ENCODE measurements around the gene ARSG. TPM values are rescaled to one million over a fixed set of nuclear protein-coding genes. Genes with fewer than 3 reads are reported as not detected.

ARSG gene
- total and polyA plus RNA-seq, 9 of the 15 experiments (the other 6 are each of a cell fraction or from before 2014, with no cell fraction given) = 1.0 to 5.6 (median 1.8) TPM

DNA sequence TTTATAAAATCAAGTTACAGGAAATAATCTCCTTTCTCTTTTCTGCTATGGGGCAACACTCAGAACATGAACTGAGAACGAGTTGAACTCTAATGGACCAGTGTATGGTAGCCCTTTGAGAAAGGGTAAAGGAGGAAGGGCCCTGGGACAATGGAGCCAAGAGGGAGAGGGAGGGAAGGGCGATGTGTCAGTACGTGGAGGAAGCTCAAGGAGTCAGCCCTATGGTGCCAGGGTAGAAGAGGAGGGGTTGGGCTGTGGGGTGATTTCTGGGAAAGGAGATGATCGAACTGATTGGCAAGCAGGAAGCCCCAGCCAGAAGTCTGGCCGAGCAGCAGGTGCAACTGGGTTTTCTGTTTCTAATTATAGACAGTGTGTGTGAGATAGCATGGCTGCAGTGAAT, 170.3 kb downstream of the ARSG start (continued):
- TF ChIP-seq PHB (CRISPR knock-in tag; IDR thresholded peaks at IDR 0.05) = no peak
- no peak for TF ChIP-seq ZC3H11A (IDR thresholded peaks at IDR 0.05; ENCODE audit: low read depth, low read length)
- no peak for TF ChIP-seq NCOA4 (IDR thresholded peaks at IDR 0.05; ENCODE audit: partially characterized antibody)
- no peak for TF ChIP-seq RBM15 (IDR thresholded peaks at IDR 0.05; ENCODE audit: insufficient read depth, low read length)
- TF ChIP-seq ZNF445 (CRISPR knock-in tag; IDR thresholded peaks at IDR 0.05; ENCODE audit: low read depth) = no peak
- no peak for TF ChIP-seq SMAD2 (IDR thresholded peaks at IDR 0.05; ENCODE audit: low read depth, low read length)
- no peak for TF ChIP-seq ETV5 (CRISPR knock-in tag; IDR thresholded peaks at IDR 0.05; ENCODE audit: low read depth)
- no peak for TF ChIP-seq NR2C2 (CRISPR knock-in tag; IDR thresholded peaks at IDR 0.05)
- TF ChIP-seq NR2C2 (tag; IDR thresholded peaks at IDR 0.05) = 0 out of 2 replicates have a peak, but pooled peaks have one; percentile 34
- TF ChIP-seq, protein P1, sequence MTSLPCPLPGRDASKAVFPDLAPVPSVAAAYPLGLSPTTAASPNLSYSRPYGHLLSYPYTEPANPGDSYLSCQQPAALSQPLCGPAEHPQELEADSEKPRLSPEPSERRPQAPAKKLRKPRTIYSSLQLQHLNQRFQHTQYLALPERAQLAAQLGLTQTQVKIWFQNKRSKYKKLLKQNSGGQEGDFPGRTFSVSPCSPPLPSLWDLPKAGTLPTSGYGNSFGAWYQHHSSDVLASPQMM (CRISPR knock-in tag; IDR thresholded peaks at IDR 0.05) = no peak
- no peak for TF ChIP-seq RBM22 (IDR thresholded peaks at IDR 0.05; ENCODE audit: low read depth, low read length, poor library complexity, severe bottlenecking)
- TF ChIP-seq, protein P2, sequence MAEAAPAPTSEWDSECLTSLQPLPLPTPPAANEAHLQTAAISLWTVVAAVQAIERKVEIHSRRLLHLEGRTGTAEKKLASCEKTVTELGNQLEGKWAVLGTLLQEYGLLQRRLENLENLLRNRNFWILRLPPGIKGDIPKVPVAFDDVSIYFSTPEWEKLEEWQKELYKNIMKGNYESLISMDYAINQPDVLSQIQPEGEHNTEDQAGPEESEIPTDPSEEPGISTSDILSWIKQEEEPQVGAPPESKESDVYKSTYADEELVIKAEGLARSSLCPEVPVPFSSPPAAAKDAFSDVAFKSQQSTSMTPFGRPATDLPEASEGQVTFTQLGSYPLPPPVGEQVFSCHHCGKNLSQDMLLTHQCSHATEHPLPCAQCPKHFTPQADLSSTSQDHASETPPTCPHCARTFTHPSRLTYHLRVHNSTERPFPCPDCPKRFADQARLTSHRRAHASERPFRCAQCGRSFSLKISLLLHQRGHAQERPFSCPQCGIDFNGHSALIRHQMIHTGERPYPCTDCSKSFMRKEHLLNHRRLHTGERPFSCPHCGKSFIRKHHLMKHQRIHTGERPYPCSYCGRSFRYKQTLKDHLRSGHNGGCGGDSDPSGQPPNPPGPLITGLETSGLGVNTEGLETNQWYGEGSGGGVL (CRISPR knock-in tag; IDR thresholded peaks at IDR 0.05) = no peak
- no peak for TF ChIP-seq HMG20A (CRISPR knock-in tag; conservative IDR thresholded peaks at IDR 0.05)
- TF ChIP-seq, protein P3, sequence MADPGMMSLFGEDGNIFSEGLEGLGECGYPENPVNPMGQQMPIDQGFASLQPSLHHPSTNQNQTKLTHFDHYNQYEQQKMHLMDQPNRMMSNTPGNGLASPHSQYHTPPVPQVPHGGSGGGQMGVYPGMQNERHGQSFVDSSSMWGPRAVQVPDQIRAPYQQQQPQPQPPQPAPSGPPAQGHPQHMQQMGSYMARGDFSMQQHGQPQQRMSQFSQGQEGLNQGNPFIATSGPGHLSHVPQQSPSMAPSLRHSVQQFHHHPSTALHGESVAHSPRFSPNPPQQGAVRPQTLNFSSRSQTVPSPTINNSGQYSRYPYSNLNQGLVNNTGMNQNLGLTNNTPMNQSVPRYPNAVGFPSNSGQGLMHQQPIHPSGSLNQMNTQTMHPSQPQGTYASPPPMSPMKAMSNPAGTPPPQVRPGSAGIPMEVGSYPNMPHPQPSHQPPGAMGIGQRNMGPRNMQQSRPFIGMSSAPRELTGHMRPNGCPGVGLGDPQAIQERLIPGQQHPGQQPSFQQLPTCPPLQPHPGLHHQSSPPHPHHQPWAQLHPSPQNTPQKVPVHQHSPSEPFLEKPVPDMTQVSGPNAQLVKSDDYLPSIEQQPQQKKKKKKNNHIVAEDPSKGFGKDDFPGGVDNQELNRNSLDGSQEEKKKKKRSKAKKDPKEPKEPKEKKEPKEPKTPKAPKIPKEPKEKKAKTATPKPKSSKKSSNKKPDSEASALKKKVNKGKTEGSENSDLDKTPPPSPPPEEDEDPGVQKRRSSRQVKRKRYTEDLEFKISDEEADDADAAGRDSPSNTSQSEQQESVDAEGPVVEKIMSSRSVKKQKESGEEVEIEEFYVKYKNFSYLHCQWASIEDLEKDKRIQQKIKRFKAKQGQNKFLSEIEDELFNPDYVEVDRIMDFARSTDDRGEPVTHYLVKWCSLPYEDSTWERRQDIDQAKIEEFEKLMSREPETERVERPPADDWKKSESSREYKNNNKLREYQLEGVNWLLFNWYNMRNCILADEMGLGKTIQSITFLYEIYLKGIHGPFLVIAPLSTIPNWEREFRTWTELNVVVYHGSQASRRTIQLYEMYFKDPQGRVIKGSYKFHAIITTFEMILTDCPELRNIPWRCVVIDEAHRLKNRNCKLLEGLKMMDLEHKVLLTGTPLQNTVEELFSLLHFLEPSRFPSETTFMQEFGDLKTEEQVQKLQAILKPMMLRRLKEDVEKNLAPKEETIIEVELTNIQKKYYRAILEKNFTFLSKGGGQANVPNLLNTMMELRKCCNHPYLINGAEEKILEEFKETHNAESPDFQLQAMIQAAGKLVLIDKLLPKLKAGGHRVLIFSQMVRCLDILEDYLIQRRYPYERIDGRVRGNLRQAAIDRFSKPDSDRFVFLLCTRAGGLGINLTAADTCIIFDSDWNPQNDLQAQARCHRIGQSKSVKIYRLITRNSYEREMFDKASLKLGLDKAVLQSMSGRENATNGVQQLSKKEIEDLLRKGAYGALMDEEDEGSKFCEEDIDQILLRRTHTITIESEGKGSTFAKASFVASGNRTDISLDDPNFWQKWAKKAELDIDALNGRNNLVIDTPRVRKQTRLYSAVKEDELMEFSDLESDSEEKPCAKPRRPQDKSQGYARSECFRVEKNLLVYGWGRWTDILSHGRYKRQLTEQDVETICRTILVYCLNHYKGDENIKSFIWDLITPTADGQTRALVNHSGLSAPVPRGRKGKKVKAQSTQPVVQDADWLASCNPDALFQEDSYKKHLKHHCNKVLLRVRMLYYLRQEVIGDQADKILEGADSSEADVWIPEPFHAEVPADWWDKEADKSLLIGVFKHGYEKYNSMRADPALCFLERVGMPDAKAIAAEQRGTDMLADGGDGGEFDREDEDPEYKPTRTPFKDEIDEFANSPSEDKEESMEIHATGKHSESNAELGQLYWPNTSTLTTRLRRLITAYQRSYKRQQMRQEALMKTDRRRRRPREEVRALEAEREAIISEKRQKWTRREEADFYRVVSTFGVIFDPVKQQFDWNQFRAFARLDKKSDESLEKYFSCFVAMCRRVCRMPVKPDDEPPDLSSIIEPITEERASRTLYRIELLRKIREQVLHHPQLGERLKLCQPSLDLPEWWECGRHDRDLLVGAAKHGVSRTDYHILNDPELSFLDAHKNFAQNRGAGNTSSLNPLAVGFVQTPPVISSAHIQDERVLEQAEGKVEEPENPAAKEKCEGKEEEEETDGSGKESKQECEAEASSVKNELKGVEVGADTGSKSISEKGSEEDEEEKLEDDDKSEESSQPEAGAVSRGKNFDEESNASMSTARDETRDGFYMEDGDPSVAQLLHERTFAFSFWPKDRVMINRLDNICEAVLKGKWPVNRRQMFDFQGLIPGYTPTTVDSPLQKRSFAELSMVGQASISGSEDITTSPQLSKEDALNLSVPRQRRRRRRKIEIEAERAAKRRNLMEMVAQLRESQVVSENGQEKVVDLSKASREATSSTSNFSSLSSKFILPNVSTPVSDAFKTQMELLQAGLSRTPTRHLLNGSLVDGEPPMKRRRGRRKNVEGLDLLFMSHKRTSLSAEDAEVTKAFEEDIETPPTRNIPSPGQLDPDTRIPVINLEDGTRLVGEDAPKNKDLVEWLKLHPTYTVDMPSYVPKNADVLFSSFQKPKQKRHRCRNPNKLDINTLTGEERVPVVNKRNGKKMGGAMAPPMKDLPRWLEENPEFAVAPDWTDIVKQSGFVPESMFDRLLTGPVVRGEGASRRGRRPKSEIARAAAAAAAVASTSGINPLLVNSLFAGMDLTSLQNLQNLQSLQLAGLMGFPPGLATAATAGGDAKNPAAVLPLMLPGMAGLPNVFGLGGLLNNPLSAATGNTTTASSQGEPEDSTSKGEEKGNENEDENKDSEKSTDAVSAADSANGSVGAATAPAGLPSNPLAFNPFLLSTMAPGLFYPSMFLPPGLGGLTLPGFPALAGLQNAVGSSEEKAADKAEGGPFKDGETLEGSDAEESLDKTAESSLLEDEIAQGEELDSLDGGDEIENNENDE (IDR thresholded peaks at IDR 0.05; ENCODE audit: low read depth, low read length) = no peak
- 0 out of 2 replicates have a peak, but pooled peaks have one; percentile 61 for TF ChIP-seq MEF2D (tag; conservative IDR thresholded peaks at IDR 0.05; ENCODE audit: low read depth)
- 0 out of 2 replicates have a peak, but pooled peaks have one; percentile 41 for TF ChIP-seq GTF2A2 (tag; IDR thresholded peaks at IDR 0.05)
